ENCODE measurements around the gene TENM4. TPM values are rescaled to one million over a fixed set of nuclear protein-coding genes. Genes with fewer than 3 reads are reported as not detected.

Gene TENM4
- total RNA-seq, 1 experiment from 2014 or later = 9.9 TPM

DNA sequence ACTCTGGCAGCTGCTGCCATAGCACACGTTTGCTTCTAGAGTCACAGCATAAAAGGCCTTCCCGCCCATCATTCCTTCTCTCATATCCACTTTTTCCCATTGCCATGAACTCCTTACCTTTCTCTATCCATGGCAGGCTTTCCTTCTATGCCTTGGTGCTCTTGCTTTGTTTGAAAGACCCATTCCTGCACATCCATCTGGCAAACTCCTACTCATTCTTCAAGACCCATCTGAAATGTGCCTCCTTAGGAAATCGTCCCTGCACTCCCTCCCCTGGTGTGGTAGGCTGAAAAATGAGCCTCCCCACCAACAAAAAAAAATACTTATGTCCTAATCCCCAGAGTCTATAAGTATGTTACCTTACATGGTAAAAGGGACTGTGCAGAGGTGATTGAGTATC is 100.3 kb downstream of the TENM4 start:
- H3K36me3 Mint-ChIP-seq (ENCODE audit: insufficient read depth, unreplicated experiment) = no peaks in the 10 kb centered on the region
- TF ChIP-seq, protein P1, sequence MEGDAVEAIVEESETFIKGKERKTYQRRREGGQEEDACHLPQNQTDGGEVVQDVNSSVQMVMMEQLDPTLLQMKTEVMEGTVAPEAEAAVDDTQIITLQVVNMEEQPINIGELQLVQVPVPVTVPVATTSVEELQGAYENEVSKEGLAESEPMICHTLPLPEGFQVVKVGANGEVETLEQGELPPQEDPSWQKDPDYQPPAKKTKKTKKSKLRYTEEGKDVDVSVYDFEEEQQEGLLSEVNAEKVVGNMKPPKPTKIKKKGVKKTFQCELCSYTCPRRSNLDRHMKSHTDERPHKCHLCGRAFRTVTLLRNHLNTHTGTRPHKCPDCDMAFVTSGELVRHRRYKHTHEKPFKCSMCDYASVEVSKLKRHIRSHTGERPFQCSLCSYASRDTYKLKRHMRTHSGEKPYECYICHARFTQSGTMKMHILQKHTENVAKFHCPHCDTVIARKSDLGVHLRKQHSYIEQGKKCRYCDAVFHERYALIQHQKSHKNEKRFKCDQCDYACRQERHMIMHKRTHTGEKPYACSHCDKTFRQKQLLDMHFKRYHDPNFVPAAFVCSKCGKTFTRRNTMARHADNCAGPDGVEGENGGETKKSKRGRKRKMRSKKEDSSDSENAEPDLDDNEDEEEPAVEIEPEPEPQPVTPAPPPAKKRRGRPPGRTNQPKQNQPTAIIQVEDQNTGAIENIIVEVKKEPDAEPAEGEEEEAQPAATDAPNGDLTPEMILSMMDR (IDR thresholded peaks at IDR 0.05; ENCODE audit: unreplicated experiment) = no peak
- H3K27ac Mint-ChIP-seq (ENCODE audit: low read depth, unreplicated experiment) = no peak overlapping the region
- no peak for DNase-seq (ENCODE audit: unreplicated experiment)
- POLR2A ChIA-PET = no interaction called here
- no peak overlapping the region for H3K4me3 Mint-ChIP-seq (ENCODE audit: unreplicated experiment)
- H3K4me1 Mint-ChIP-seq (ENCODE audit: insufficient read depth, unreplicated experiment) = no peaks in the 10 kb centered on the region
- no TSS peak for BruUV-seq (replicated peaks)
- H3K27me3 Mint-ChIP-seq (ENCODE audit: insufficient read depth, unreplicated experiment) = no peaks in the 10 kb centered on the region
- CTCF ChIA-PET = no interaction called here
- intact Hi-C loops (cut with micrococcal nuclease) = no loop called here
- no peaks in the 10 kb centered on the region for H3K9me3 Mint-ChIP-seq (ENCODE audit: unreplicated experiment)

DNA sequence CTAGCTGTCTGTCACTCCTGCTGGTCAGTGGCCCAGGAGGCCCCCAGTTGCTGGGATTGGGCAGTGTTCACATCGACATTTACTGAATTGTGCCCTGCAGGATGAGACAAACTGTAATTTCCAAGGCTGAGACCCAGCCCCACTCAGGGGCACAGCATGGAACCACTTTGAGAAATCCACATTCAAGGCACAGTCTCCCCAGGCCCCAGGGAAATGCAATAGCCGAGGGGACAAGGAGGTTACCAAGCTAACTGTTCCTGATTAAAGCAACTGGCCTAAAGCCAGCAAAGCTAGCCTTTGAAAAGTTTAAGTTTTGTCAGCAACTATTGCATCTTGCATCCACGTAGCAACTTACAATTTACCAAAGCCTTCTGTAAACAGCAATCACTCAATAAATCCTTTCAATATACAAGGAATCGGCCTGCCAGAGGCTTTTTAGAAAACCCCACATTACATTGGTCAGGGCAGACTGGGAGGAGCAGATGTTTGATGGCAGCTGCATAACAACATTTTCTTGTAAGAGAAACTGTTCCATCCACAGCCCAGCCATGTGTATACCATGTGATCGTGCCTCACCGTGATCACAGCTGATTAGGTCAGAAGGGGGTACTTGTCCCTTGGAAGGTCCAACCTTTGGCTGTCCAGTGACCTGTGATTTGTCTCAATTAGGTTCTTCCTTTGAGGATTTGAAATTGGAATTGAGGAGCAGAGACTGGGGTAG is 103.9 kb downstream of the TENM4 start:
- TF ChIP-seq, protein P1 (IDR thresholded peaks at IDR 0.05; ENCODE audit: unreplicated experiment) = no peak
- intact Hi-C loops (cut with micrococcal nuclease) = no loop called here
- ChIA-PET CTCF (interaction anchor here (0.7 kb wide), 1 partner anchor 235 kb away, joined by 3 read pairs; no protein-coding TSS in a partner anchor), POLR2A (no interaction called here)
- DNase-seq (ENCODE audit: unreplicated experiment) = no peak
- no TSS peak for BruUV-seq (replicated peaks)
- Mint-ChIP-seq H3K4me1 (ENCODE audit: insufficient read depth, unreplicated experiment) (no peaks in the 10 kb centered on the region), H3K27ac (ENCODE audit: low read depth, unreplicated experiment) (no peak overlapping the region), H3K27me3 (ENCODE audit: insufficient read depth, unreplicated experiment) (no peaks in the 10 kb centered on the region), H3K9me3 (ENCODE audit: unreplicated experiment) (no peaks in the 10 kb centered on the region), H3K36me3 (ENCODE audit: insufficient read depth, unreplicated experiment) (no peaks in the 10 kb centered on the region), H3K4me3 (ENCODE audit: unreplicated experiment) (no peak overlapping the region)

DNA sequence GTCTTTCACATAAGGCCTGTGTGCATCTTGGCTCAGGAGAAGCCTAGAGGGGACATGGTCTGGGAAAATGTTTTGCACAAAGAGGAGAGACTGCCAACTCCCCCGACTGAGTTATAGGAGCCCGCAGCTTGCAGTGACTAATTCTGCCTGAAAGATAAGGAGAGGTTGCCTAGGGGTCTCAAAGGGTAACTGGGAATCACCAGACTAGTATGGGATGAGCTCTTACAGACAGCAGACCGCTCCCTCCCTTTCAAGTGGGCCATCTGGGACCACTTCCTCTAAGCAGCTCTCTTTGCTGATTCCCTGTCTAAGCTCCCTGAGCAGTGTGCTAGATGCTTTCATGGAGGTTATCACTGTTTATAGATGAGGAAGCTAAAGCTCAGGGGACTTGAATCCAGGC is 105.1 kb downstream of the TENM4 start:
- Mint-ChIP-seq H3K9me3 (ENCODE audit: unreplicated experiment) (no peaks in the 10 kb centered on the region), H3K4me3 (ENCODE audit: unreplicated experiment) (no peak overlapping the region), H3K4me1 (ENCODE audit: insufficient read depth, unreplicated experiment) (no peaks in the 10 kb centered on the region), H3K27ac (ENCODE audit: low read depth, unreplicated experiment) (no peak overlapping the region), H3K36me3 (ENCODE audit: insufficient read depth, unreplicated experiment) (no peaks in the 10 kb centered on the region), H3K27me3 (ENCODE audit: insufficient read depth, unreplicated experiment) (no peaks in the 10 kb centered on the region)
- intact Hi-C loops (cut with micrococcal nuclease) = no loop called here
- CTCF ChIA-PET = interaction anchor here (0.5 to 0.6 kb wide), 2 partner anchors 17 to 293 kb away, joined by 4 to 5 read pairs; no protein-coding TSS in a partner anchor
- POLR2A ChIA-PET = no interaction called here
- no peak for DNase-seq (ENCODE audit: unreplicated experiment)
- BruUV-seq (replicated peaks) = no TSS peak
- TF ChIP-seq, protein P1 (IDR thresholded peaks at IDR 0.05; ENCODE audit: unreplicated experiment) = no peak

DNA sequence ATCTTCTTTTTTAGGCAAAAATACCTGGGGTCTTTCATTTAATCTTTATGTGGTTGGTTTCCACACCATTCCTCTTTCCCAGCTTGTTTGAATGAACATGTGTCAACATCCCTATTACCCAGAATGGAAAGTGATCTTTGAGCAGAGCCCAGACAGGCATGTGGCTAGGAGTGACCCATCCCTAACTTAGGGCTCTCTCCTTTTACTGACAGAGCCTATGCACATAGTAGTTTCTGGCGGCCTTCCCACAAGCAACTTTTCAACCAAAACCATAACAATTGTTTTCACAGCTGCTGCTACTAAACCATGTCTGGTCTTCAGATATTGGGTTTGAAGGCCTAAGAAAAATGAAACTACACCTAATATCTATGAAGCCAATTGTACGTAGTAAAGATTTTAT is 107.5 kb downstream of the TENM4 start:
- ChIA-PET CTCF (interaction anchor here (0.6 kb wide), 1 partner anchor 160 kb away, joined by 3 read pairs; no protein-coding TSS in a partner anchor), POLR2A (no interaction called here)
- BruUV-seq (replicated peaks) = no TSS peak
- Mint-ChIP-seq H3K27ac (ENCODE audit: low read depth, unreplicated experiment) (no peak overlapping the region), H3K4me3 (ENCODE audit: unreplicated experiment) (no peak overlapping the region), H3K4me1 (ENCODE audit: insufficient read depth, unreplicated experiment) (no peaks in the 10 kb centered on the region), H3K27me3 (ENCODE audit: insufficient read depth, unreplicated experiment) (no peaks in the 10 kb centered on the region), H3K9me3 (ENCODE audit: unreplicated experiment) (no peaks in the 10 kb centered on the region), H3K36me3 (ENCODE audit: insufficient read depth, unreplicated experiment) (no peaks in the 10 kb centered on the region)
- TF ChIP-seq, protein P1 (IDR thresholded peaks at IDR 0.05; ENCODE audit: unreplicated experiment) = no peak
- intact Hi-C loops (cut with micrococcal nuclease) = no loop called here
- DNase-seq (ENCODE audit: unreplicated experiment) = no peak

Data from MCF 10A (cell line).